ENCODE data around the gene CTIF.

CTIF gene

DNA sequence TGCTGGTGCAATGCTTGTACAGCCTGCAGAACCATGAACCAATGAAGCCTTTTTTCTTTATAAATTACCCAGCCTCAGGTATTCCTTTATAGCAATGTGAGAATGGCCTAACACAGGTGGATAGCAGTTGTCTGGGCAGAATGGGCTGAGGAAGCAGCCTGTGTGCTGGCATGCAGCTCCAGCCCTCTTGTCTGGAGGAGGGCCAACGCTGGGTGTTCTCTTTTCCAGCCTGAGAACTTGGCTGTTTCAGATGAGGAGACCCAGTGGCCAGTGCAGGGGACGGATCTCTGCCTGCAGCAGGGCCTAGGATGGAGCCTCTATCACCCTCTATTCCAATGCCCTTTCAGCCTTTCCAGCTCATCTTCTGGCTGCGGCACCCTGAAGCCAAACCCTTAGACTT, 58.8 kb downstream of the CTIF start:
- TF ChIP-seq, protein P1, sequence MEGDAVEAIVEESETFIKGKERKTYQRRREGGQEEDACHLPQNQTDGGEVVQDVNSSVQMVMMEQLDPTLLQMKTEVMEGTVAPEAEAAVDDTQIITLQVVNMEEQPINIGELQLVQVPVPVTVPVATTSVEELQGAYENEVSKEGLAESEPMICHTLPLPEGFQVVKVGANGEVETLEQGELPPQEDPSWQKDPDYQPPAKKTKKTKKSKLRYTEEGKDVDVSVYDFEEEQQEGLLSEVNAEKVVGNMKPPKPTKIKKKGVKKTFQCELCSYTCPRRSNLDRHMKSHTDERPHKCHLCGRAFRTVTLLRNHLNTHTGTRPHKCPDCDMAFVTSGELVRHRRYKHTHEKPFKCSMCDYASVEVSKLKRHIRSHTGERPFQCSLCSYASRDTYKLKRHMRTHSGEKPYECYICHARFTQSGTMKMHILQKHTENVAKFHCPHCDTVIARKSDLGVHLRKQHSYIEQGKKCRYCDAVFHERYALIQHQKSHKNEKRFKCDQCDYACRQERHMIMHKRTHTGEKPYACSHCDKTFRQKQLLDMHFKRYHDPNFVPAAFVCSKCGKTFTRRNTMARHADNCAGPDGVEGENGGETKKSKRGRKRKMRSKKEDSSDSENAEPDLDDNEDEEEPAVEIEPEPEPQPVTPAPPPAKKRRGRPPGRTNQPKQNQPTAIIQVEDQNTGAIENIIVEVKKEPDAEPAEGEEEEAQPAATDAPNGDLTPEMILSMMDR (IDR thresholded peaks at IDR 0.05; ENCODE audit: control insufficient read depth, extremely low read depth, insufficient read depth), result no peak
- no peak overlapping the region for H3K4me3 ChIP-seq (ENCODE audit: low read depth, low read length)
- DNase-seq (ENCODE audit: low read depth), result no peak

DNA sequence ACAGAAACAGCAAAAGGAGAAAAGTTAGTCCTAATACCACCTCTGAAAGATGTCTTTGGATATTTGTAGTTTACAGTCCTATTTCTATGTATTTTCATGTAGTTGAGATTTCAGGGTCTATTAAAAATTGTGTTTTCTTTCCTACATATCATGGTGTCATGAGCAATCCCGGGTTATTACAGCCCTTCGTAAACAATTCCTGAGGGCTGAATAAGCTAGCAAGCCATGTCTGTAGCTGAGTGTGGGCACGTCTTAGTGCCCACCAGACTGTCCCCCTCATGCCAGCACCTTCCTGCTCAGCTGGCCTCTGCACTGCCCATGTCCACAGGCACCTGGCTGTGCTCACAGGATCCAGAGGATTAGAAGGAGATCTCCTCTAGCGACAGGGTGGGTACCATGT, 60.6 kb downstream of the CTIF start:
- TF ChIP-seq, protein P1 (IDR thresholded peaks at IDR 0.05; ENCODE audit: control insufficient read depth, extremely low read depth, insufficient read depth), result no peak
- DNase-seq (ENCODE audit: low read depth), result no peak
- no peak overlapping the region for H3K4me3 ChIP-seq (ENCODE audit: low read depth, low read length)

DNA sequence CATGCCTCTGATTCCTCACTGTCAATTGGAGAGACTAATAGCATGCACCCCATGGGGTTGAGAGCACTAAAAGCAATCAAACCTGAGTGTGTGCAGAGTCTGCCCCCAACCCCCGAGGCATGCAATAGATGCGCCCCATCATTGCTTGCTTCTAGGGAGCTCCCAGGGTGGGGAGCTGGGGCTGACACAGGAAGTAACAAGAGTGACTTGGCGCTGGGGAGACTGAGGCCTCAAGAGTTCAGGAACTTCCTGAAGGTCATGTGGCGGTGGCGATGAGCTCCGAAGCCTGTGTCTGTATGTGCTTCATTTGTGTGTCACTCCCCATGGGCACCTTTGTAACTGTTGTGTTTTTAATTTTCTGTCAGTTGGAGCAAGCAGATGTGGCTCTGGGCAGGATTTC, 61.2 kb downstream of the CTIF start:
- TF ChIP-seq, protein P1 (IDR thresholded peaks at IDR 0.05; ENCODE audit: control insufficient read depth, extremely low read depth, insufficient read depth), result no peak
- H3K4me3 ChIP-seq (ENCODE audit: low read depth, low read length), result no peak overlapping the region
- DNase-seq (ENCODE audit: low read depth), result no peak

DNA sequence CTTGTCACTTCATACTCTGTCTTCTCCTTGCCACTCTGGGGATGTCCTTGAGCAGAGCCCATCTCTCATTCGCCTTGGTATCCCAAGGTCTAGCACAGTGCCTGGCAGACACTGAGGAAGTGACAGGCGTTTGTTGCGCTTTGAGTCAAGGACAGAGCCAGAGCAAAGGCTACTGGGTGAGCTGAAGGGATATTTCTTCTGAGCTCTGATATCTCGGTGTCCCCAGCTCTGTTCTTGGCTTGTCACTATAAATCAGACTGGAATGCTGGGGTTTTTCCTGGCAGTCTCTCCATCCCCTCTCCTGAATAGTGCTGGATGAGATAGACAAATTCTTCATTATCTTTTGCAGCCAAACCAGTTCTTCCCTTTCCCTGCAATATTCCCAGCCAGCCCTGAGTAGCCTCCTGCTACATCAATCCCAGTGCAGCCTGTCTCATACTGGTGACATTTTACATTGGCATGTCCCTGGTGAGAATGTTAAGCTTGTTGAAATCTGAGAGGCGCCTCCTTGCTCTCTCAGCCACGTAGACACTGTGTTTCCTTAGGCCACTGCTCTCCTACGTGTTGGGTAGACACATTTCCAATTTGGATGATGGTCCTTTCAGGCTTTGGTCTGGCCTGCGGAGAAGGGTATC, 61.7 kb downstream of the CTIF start:
- TF ChIP-seq, protein P1 (IDR thresholded peaks at IDR 0.05; ENCODE audit: control insufficient read depth, extremely low read depth, insufficient read depth), result no peak
- no peak for DNase-seq (ENCODE audit: low read depth)
- H3K4me3 ChIP-seq (ENCODE audit: low read depth, low read length), result no peak overlapping the region

DNA sequence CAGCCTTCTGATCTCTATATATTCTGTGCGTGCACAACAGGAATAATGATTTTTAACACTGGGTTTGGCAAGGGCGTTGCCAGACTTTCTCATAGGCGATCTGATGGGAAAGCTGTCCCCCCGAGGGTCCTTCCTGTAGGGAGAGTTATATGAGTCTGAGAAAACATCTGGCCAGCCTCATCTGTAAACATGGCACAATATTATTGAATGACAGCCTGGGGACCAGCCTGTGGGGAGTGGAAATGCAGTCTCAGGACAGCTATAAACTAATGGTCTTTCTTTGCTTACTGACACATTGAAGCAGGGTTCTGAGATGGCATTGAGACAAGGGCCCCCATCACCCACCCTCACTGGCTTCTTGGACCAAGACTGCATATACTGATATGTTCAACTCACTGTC, 62.5 kb downstream of the CTIF start:
- TF ChIP-seq, protein P1 (IDR thresholded peaks at IDR 0.05; ENCODE audit: control insufficient read depth, extremely low read depth, insufficient read depth), result no peak
- no peak overlapping the region for H3K4me3 ChIP-seq (ENCODE audit: low read depth, low read length)
- DNase-seq (ENCODE audit: low read depth), result no peak

DNA sequence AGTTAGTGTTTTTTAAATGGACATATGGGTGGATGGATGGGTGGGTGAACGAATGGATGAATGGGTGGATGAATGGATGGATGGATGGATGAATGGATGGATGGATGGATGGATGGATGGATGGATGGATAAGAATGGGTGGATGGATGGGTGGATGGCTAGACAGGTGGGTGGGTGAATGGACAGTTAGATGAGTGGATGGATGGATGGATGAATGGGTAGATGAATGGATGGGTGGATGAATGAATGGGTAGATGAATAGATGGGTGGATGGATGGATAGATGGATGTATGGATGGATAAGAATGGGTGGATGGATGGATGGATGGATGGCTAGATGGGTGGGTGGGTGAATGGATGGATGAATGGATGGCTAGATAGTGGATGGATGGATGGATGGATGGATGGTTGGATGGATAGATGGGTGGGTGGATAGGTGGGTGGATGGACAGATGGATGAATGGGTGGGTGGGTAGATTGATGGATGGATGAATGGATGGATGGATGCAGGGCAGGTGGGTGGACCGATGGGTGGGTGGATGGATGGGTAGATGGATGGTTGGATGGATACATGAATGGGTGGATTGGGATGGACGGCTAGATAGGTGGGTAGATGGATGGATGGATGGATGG, 64.0 kb downstream of the CTIF start:
- no peak overlapping the region for H3K4me3 ChIP-seq (ENCODE audit: low read depth, low read length)
- TF ChIP-seq, protein P1 (IDR thresholded peaks at IDR 0.05; ENCODE audit: control insufficient read depth, extremely low read depth, insufficient read depth), result no peak
- DNase-seq (ENCODE audit: low read depth), result no peak

DNA sequence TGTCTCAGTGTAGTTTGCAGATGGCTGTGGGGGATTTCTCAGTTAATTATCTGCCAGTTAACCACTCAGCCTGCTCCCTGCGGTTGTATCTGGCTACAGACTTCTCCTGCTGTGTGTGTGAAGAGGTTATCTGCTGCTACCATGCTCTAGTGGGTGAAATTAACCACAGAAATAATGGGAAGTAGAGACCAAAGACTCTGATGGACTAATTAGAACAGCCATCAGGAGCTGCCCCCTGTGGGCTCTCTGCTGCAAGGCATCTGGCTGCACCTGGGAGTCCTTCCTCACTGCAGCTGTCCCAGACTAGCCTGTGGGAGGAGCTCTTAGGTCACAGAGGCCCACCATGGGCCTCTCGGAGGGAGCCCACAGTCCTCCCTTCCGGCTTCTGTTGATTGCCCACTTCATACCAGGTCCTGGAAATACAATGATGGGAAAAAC, 66.6 kb downstream of the CTIF start:
- no peak for DNase-seq (ENCODE audit: low read depth)

More for the DNA sequence above, 66.6 kb downstream of the CTIF start:
- TF ChIP-seq, protein P1 (IDR thresholded peaks at IDR 0.05; ENCODE audit: control insufficient read depth, extremely low read depth, insufficient read depth), result no peak
- H3K4me3 ChIP-seq (ENCODE audit: low read depth, low read length), result no peak overlapping the region
